Measurements from ENCODE around the gene NKX1-1.

DNA sequence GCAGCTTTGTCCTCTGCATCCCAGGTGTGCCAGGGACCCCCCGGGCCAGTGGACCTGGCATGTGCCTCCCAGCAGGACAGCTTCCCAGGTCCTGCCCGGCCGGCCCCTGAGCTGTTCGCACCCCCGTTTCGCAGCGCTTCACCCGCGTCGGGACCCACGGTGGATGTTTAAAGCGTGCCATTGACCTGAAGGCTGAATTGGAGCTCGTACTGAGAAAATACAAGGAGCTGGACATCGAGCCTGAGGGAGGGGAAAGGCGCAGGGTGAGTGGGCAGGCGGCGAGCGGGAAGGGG, 51.3 kb downstream of the NKX1-1 start:
- TF ChIP-seq, protein P1, sequence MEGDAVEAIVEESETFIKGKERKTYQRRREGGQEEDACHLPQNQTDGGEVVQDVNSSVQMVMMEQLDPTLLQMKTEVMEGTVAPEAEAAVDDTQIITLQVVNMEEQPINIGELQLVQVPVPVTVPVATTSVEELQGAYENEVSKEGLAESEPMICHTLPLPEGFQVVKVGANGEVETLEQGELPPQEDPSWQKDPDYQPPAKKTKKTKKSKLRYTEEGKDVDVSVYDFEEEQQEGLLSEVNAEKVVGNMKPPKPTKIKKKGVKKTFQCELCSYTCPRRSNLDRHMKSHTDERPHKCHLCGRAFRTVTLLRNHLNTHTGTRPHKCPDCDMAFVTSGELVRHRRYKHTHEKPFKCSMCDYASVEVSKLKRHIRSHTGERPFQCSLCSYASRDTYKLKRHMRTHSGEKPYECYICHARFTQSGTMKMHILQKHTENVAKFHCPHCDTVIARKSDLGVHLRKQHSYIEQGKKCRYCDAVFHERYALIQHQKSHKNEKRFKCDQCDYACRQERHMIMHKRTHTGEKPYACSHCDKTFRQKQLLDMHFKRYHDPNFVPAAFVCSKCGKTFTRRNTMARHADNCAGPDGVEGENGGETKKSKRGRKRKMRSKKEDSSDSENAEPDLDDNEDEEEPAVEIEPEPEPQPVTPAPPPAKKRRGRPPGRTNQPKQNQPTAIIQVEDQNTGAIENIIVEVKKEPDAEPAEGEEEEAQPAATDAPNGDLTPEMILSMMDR (IDR thresholded peaks at IDR 0.05), result no peak
- no peak for TF ChIP-seq POLR2AphosphoS5 (IDR thresholded peaks at IDR 0.05; ENCODE audit: insufficient read depth in 1 of 2, low read depth in 1 of 2)
- TF ChIP-seq POLR2A (IDR thresholded peaks at IDR 0.05), result no peak
